ENCODE data around the gene PLP2.

PLP2 gene

DNA sequence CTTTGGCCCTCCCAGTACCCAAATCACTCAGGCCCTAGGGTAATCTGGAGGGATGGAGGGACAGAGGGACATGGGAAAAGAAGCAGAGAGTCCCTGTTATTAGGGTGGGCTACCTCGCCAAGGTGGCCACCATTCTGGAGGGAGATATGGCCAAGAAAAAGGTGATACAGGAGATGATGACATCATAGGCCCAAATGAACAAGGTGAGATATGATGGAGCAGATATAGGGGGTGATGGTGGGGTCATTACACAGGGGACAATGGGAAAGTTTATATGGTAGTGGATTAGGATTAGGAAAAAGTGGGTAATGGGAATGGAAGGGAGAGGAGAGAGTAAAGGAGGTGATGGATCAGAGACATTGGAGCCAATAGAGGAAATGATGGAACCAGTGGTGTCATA lies 41.2 kb downstream of the PLP2 start:
- TF ChIP-seq, protein P1, sequence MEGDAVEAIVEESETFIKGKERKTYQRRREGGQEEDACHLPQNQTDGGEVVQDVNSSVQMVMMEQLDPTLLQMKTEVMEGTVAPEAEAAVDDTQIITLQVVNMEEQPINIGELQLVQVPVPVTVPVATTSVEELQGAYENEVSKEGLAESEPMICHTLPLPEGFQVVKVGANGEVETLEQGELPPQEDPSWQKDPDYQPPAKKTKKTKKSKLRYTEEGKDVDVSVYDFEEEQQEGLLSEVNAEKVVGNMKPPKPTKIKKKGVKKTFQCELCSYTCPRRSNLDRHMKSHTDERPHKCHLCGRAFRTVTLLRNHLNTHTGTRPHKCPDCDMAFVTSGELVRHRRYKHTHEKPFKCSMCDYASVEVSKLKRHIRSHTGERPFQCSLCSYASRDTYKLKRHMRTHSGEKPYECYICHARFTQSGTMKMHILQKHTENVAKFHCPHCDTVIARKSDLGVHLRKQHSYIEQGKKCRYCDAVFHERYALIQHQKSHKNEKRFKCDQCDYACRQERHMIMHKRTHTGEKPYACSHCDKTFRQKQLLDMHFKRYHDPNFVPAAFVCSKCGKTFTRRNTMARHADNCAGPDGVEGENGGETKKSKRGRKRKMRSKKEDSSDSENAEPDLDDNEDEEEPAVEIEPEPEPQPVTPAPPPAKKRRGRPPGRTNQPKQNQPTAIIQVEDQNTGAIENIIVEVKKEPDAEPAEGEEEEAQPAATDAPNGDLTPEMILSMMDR (IDR thresholded peaks at IDR 0.05; ENCODE audit: low read depth, low read length): no peak
- DNase-seq (ENCODE audit: extremely low read depth, low read depth): no peak

GRCh38 chrX:49214416-49214815 lies 42.7 kb downstream of the PLP2 start:
- TF ChIP-seq, protein P1 (IDR thresholded peaks at IDR 0.05; ENCODE audit: low read depth, low read length): no peak

DNA sequence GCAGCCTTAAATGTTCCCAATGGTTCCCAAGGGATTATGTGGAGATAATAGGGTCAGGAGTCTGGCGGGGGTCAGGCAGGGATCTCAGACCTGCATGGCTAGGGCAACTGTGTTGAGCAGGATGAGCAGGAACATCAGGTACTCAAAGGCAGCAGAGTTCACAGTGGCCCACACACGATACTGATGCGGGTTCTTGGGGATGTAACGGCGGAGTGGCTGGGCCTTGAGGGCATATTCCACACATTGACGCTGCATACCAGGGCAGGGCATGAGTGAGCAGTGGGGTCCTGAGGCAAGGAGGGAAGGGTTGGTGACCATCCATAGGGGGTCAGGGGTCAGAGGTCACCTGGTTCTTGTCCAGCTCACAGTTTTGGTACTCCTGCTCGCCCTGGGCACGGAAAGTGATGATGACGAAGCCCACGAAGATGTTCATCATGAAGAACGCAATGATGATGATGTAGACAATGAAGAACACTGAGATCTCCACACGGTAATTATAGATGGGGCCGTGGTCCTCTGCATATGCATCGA lies 43.4 kb downstream of the PLP2 start:
- TF ChIP-seq, protein P1 (IDR thresholded peaks at IDR 0.05; ENCODE audit: low read depth, low read length): no peak

More at GRCh38 chrX:49214416-49214815, 42.7 kb downstream of the PLP2 start:
- no peak for DNase-seq (ENCODE audit: extremely low read depth, low read depth)

DNA sequence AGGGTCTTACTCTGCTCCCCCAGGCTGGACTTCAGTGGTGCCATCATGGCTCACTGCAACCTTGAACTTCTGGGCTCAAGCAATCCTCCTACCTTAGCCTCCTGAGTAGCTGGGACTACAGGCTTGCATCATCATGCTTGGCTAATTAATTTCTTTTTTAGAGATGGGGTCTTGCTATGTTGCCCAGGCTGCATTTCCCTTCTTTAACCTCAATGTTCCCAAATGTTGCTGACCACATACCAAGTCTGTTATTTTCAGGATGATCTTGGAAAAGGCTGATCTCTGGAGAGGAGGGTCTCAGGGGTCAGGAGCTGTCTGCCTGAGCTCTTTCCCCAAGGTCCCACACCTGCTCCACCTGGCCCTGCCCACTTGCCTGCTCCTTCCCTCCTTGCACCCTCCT lies 48.4 kb downstream of the PLP2 start:
- TF ChIP-seq, protein P1 (IDR thresholded peaks at IDR 0.05; ENCODE audit: low read depth, low read length): no peak
- DNase-seq (ENCODE audit: extremely low read depth, low read depth): no peak

More for the DNA sequence above, 43.4 kb downstream of the PLP2 start:
- DNase-seq (ENCODE audit: extremely low read depth, low read depth): no peak

DNA sequence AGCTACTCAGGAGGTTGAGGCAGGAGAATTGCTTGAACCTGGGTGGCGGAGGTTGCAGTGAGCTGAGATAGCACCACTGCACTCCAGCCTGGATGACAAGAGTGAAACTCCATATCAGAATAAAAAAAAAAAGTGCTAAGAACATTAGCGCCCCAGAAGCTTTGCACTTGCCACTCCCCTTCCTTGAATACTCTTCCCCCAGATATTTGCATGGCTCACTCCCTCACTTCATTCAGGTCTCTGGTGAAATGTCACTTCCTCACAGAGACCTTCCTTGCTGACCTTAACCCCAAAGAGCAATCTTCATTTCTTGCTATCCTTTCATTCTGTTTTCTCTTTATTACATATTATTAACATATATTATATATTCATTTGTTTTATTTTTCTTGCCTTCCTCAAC lies 50.2 kb downstream of the PLP2 start:
- TF ChIP-seq, protein P1 (IDR thresholded peaks at IDR 0.05; ENCODE audit: low read depth, low read length): no peak
- no peak for DNase-seq (ENCODE audit: extremely low read depth, low read depth)
